GM12892 (cell line): ENCODE data around the gene THADA.

Experiments
- DNase-seq: peaks from one replicate; pipeline ENCODE4 v3.0.0; 2011; ENCODE audit not compliant: insufficient read length
- FAIRE-seq: peaks from 2 replicates; lab custom pipeline; 2011; peaks lifted over from hg19 to GRCh38; lab: Jason Lieb, UNC
- POLR2A ChIP-seq: IDR thresholded peaks from 2 replicates; pipeline ENCODE4 v1.6.1; 2011; ENCODE audit warnings: low read depth, low read length, control low read depth
- POLR2AphosphoS5 ChIP-seq: IDR thresholded peaks from 2 replicates; pipeline ENCODE4 v1.6.1; 2011; ENCODE audit warnings: low read depth, low read length, control low read depth
- TAF1 ChIP-seq: IDR thresholded peaks from 2 replicates; pipeline ENCODE4 v1.6.1; 2011; ENCODE audit warnings: low read depth, mild to moderate bottlenecking, control low read depth, low read length, borderline replicate concordance

The THADA gene

GRCh38 chr2:43270461-43270860, 325.4 kb downstream of the THADA start:
- no peak for TF ChIP-seq TAF1
- no peak for TF ChIP-seq POLR2AphosphoS5
- no peak for TF ChIP-seq POLR2A
- no peak for DNase-seq
- no peak for FAIRE-seq

DNA sequence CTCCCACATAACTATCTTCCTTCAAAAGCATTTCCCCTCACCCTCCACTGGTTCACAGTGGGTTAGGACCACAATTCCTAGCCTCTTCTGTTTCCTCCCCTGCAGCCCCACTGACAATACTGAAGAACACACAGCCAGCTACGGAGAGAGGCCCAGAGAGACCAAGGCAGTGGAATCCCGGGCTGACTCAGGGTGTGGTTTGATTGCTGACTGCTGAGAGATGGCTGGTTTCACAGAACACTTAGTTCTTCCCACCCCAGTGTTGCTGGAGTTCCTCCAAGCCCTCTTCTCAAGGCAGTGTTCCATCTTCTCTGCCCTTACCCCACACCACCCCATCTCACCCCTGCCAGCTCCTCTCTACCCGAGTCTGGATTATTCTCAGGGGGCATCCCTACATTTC, 326.1 kb downstream of the THADA start:
- DNase-seq (no peak), FAIRE-seq (no peak)

GRCh38 chr2:43269074-43269572, 326.7 kb downstream of the THADA start:
- FAIRE-seq (no peak), DNase-seq (no peak)
- TF ChIP-seq POLR2AphosphoS5 (no peak), POLR2A (no peak), TAF1 (no peak)

More for the DNA sequence above, 326.1 kb downstream of the THADA start:
- TF ChIP-seq POLR2A (no peak), TAF1 (no peak), POLR2AphosphoS5 (no peak)

- DNase-seq (no peak), FAIRE-seq (no peak)
- no peak for TF ChIP-seq POLR2A
- TF ChIP-seq POLR2AphosphoS5: no peak
- no peak for TF ChIP-seq TAF1
Observed at GRCh38 chr2:43268066-43268953, 327.5 kb downstream of the THADA start.

GRCh38 chr2:43267381-43267780, 328.5 kb downstream of the THADA start:
- TF ChIP-seq POLR2AphosphoS5 (no peak), TAF1 (no peak), POLR2A (no peak)
- DNase-seq (no peak), FAIRE-seq (no peak)

DNA sequence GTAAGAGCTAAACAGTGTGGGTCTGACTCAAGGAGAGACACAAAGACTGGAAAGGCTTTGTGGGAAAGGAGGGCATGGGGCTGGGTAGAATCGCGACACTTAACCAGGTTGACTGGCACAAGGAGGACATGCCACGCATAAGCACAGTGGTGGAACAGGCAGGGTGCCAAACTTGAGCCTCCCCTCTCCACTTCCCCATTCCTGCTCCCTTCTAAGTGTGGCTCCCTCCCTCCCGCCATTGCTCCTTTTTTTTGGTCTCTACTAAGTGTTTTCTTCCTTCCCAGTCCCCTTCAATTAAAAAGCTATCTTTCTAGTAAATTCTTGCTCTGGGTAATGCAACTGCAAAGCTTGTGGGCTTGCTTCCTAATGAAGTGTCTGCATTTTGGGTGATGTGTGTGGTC, 329.1 kb downstream of the THADA start:
- FAIRE-seq (no peak), DNase-seq (no peak)
- TF ChIP-seq POLR2AphosphoS5 (no peak), POLR2A (no peak), TAF1 (no peak)

- FAIRE-seq: no peak
- no peak for TF ChIP-seq POLR2A
- TF ChIP-seq TAF1: no peak
- no peak for TF ChIP-seq POLR2AphosphoS5
- DNase-seq: no peak
Observed at GRCh38 chr2:43265421-43265820, 330.4 kb downstream of the THADA start.

GRCh38 chr2:43265001-43265400, 330.8 kb downstream of the THADA start:
- no peak for FAIRE-seq
- TF ChIP-seq POLR2A: no peak
- no peak for TF ChIP-seq TAF1
- no peak for TF ChIP-seq POLR2AphosphoS5
- no peak for DNase-seq

DNA sequence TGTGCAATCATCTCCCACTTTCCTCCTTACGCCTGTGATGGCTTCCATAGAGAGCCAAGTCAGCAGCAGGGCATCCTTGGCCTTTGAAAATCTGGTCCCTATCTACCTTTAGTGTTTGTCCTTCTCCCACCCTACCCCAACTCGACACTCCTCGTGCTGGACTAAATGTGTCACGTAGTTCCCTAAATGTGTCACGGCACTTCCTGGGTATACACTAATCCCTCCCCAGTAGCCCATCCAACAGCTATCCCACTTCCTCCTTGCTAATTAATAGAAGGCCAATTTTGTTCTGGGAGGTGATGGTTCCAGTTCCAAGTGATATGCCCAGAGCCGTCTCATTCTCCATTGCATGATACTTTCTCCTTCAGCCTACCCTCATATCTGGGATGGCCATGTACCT, 332.9 kb downstream of the THADA start:
- no peak for FAIRE-seq
- TF ChIP-seq POLR2AphosphoS5 (no peak), TAF1 (no peak), POLR2A (no peak)
- no peak for DNase-seq

GRCh38 chr2:43262239-43262638, 333.6 kb downstream of the THADA start:
- DNase-seq: no peak
- no peak for FAIRE-seq

DNA sequence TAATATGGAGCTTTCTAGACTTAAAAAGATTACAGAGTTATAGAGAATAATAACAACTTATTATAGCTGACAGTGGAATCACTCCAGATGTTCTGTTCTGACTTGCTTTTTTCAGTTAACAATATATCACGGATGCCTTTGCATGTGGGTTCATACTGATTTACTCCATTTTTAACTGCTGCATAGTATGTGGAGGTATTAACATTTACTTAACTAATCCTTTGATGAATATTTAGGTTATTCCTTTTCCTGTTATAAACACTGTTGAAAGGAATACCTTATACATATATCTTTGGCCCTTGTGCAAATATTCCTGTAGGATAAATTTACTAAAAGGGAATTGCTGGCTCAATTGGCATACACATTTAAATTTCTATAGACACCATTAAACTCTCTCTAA, 336.3 kb downstream of the THADA start:
- no peak for FAIRE-seq
- no peak for TF ChIP-seq POLR2AphosphoS5
- TF ChIP-seq TAF1: no peak
- TF ChIP-seq POLR2A: no peak

More at GRCh38 chr2:43262239-43262638, 333.6 kb downstream of the THADA start:
- TF ChIP-seq TAF1 (no peak), POLR2AphosphoS5 (no peak), POLR2A (no peak)

GRCh38 chr2:43258547-43259156, 337.2 kb downstream of the THADA start:
- DNase-seq (no peak), FAIRE-seq (no peak)

More for the DNA sequence above, 336.3 kb downstream of the THADA start:
- DNase-seq: no peak

More at GRCh38 chr2:43258547-43259156, 337.2 kb downstream of the THADA start:
- TF ChIP-seq POLR2AphosphoS5 (no peak), POLR2A (no peak), TAF1 (no peak)
